GM21529 (cell line): ENCODE measurements around the gene FEM1B.

Experiments
- ATAC-seq: cut with Tn5 transposase; IDR thresholded peaks from one replicate; pipeline ENCODE4 v1.9.1; 2021; ENCODE audit not compliant: unreplicated experiment

The FEM1B gene

DNA sequence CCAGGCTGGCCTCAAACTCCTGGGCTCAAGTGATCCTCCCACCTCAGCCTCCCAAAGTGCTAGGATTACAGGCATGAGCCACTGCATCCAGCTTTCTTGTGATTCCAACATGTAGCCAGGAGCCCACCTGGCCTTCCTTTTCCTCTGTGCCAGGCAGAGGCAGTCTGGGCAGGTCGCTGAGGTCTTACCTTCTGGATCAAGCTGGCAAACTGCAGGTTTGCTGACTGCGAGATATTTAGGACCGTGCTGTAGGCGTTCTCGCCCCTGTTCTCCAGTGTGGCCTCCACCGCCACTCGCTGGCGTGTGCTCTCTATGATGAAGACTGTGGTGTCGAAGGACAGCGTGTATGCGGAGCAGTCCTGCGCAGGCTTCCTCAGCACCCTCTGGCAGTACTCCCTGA lies 42.5 kb downstream of the FEM1B start:
- no peak for ATAC-seq

- ATAC-seq = no peak
Observed at GRCh38 chr15:68321229-68321628, 43.7 kb downstream of the FEM1B start.

- no peak for ATAC-seq
Observed at GRCh38 chr15:68322796-68323195, 45.3 kb downstream of the FEM1B start.

- no peak for ATAC-seq
Observed at GRCh38 chr15:68325726-68326125, 48.2 kb downstream of the FEM1B start.

DNA sequence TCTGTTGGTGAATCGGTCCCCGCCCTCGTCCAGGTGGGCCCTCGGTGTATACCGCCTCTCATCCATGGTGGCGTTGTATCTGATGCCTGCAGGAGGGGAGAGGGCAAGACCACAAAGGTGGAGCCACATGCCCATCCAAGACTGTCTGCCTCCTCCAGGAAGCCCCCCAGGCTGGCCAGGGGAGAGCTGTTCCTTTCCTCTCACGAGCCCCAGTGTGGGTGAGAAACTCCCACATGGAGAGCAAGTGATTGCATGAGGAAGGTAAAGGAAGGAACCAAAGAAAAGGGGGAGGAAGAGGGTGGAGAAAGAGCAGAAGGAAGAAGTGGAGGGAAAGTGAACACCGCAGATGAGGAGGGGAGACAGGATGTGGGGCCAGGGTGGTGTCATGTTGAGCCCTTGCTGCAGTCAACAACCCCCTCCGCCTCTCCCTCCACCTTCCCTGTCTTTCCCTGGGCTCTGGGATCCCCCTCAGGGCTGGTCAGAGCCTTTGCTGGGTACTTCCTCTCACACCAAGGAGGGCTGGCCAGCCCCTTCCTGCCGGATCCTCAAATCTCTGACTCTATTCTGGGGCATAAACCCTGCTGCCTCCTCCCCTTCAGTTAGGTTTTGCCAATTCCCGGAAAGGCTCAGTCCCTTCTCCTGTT lies 49.3 kb downstream of the FEM1B start:
- ATAC-seq = no peak

DNA sequence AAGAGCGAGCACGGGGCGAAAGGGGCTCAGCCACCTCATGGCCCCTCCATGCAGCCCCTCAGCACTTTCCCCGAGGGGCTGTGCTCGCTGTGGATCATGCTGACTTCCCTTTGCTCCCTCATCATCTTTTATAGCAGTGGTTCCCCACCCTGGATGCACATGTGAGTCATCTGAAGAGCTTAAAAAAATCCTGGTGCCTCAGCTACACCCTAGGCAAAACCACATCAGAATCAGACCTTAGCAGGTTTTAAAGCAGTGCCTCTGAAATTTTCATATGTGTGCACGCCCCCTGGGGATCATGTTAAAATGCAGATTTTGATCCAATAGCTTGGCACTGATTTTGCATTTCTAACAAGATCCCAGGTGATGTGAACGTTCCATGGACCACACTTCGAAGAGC lies 50.9 kb downstream of the FEM1B start:
- ATAC-seq = no peak

DNA sequence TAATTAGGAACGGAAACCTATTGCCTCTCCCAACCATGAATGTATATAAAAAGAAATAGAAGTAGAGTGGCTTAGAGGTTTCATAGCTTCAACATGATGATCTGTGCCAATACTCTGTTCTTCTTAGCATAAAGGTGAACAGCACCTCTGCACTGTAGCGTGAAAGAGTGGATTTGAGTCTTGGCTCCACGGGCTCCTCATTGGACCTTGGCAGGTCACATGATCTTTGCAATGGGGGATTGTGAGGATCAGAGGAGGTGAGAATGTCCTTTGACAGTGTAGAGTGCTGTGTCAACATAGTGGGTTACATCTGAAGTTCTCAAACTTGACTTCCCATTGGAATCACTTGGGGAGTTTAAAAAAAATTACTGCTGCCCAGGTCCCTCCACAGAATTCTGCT lies 51.4 kb downstream of the FEM1B start:
- ATAC-seq = no peak

GRCh38 chr15:68330416-68330815 lies 52.9 kb downstream of the FEM1B start:
- no peak for ATAC-seq

GRCh38 chr15:68330901-68331300 lies 53.4 kb downstream of the FEM1B start:
- no peak for ATAC-seq

- no peak for ATAC-seq
Observed at GRCh38 chr15:68332266-68332665, 54.7 kb downstream of the FEM1B start.

- ATAC-seq = no peak
Observed at GRCh38 chr15:68333775-68334470, 56.4 kb downstream of the FEM1B start.

DNA sequence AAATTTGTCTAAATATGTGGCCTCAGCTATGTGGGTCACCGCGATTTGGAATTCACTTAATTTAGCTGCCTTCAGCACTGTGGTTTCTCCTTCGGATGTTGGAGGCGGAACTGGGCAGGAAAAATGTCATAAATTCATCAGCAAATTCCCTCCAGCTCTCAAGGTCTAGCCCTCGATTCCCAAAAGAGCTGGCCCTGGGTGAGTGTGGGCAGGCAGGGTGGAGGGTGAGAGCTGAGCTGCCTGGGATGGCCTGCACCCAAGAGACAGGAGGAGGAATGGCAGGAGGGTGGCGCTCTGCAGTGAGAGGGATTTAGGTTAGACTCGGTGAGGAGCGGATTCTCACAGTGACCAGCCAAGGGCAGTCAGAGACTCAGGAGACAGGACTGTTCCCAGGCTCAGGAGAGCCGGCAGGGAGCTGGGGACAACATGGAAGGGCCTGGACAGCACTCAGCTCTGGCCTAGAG lies 57.1 kb downstream of the FEM1B start:
- no peak for ATAC-seq

DNA sequence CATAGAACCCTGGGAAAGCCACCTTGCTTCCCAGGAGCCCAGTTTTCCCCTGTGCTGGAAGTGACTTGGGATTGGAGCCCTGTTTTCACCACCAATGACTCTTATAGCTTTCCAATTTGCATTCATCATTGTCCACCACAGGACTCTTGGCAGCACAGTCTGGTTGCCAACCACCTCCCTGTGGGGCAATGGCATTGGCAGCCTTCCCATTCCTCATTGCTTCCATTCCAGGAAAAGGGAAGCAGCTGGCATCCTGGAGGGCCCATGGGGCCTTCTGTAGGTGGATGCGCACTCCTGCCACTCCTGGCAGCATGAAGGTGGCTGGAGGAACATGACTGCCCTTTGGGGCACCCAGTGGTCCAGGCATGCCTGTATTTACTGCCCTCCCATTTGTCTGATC lies 57.7 kb downstream of the FEM1B start:
- ATAC-seq = no peak

DNA sequence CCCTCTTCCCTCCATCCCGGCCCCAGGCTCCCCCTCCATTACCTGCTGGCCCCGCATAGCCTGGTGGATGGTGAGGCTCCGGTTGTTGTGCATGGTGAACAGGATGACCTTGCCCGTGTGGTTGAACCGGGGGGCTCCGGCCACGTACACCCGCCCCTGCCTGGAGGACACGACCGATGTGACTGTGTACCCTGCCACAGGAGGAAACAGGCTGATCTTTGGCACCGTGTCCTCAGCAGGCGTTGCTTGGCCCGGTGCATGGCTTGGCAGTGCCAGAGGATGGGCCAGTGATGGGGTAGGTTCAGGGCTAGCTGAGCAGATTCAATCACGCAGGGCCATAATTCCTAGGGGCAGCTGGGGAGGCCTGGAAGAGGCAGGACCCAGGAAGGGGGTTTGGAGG lies 58.1 kb downstream of the FEM1B start:
- ATAC-seq = no peak

- no peak for ATAC-seq
Observed at GRCh38 chr15:68336516-68336915, 59.0 kb downstream of the FEM1B start.

DNA sequence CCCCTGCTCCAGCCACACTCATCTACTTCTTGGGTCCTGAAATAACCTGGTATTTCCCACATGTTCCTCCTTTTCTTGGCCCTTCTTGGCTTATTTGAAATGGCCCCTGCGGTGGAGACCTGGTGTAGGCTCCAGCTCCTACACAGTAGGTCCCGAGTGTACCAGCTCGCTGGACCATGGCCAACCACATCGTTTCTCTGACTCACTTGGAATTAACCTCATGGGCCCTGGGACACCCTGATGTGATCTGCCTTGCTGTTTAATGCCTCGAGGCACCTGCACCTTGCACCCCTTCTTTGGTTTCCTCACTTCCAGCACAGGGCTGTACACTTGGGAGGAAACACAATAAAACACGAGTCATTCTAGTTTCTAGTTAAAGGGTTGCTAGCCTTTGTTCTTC lies 60.3 kb downstream of the FEM1B start:
- no peak for ATAC-seq

- no peak for ATAC-seq
Observed at GRCh38 chr15:68339481-68339880, 61.9 kb downstream of the FEM1B start.

GRCh38 chr15:68340726-68341671 lies 63.5 kb downstream of the FEM1B start:
- ATAC-seq = no peak

- no peak for ATAC-seq
Observed at GRCh38 chr15:68341760-68342725, 64.5 kb downstream of the FEM1B start.

DNA sequence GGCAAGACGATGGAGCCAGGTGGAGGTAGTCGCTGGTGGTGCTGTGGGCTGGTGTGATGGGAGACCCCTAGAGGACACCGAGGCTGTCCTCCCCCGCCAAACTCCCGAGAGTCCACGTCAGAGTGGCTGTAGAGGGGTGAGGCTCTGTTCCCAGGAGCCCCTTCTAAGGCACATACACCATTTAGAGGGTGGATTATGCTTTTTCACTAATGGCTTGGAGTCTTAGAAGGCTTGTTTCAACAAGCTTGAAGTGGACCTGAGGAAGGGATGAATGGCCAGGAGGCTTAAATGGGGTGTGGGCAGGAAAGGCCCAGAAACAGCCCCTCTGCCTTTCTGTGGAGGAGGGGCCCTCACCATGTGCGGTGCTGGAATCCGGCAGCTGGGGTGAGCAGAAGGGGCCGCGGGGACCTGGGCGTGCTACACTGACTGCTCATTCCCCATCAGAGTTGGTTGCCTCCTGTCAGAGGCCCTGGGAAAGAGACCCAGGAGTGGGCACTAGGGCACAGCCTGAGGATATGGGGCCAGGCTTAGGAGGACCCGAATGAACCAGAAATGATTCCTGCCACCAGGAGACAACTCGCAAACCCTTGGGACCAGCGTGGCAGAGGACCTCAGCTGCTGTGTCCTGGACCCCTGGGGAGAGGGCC lies 66.2 kb downstream of the FEM1B start:
- no peak for ATAC-seq
